Esophagus squamous epithelium (tissue), 4 donors: ENCODE results near the gene ITGAL.

ENCODE experiments used
- POLR2A ChIP-seq, 4 donors: fragments of 450-650 bp; IDR thresholded peaks; one replicate each; pipeline ENCODE4 v1.6.1; 2017; ENCODE audit warnings: antibody characterized with exemption in 4 of 4, mild to moderate bottlenecking in 4 of 4, moderate library complexity in 3 of 4
- TF ChIP-seq, protein P1 (sequence below), 6 experiments: fragments of 450-650 bp in 4 of 6; fragments of 200-600 bp in 2 of 6; sonication (generic) in 2 of 6; IDR thresholded peaks; one replicate each; pipeline ENCODE4 v1.5.1; 2016 to 2019; ENCODE audit warnings: antibody characterized with exemption in 6 of 6, mild to moderate bottlenecking in 4 of 6, moderate library complexity in 4 of 6

DNA sequence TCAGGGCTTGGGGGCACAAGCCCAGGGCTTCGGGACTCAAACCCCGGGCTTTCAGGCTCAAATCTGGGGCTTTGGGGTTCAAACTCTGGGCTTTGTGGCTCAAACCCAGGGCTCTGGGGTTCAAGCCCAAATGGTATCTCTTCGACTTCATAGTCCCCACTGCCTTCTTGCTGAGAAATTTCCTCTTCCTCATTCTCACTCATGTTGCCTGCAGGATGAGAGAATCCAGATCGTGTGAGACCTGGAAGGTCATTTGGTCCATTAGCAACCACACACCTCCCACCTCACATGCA is 53.2 kb downstream of the ITGAL start:
- TF ChIP-seq, protein P1, sequence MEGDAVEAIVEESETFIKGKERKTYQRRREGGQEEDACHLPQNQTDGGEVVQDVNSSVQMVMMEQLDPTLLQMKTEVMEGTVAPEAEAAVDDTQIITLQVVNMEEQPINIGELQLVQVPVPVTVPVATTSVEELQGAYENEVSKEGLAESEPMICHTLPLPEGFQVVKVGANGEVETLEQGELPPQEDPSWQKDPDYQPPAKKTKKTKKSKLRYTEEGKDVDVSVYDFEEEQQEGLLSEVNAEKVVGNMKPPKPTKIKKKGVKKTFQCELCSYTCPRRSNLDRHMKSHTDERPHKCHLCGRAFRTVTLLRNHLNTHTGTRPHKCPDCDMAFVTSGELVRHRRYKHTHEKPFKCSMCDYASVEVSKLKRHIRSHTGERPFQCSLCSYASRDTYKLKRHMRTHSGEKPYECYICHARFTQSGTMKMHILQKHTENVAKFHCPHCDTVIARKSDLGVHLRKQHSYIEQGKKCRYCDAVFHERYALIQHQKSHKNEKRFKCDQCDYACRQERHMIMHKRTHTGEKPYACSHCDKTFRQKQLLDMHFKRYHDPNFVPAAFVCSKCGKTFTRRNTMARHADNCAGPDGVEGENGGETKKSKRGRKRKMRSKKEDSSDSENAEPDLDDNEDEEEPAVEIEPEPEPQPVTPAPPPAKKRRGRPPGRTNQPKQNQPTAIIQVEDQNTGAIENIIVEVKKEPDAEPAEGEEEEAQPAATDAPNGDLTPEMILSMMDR (IDR thresholded peaks at IDR 0.05), result no peak
- no peak for TF ChIP-seq POLR2A (IDR thresholded peaks at IDR 0.05)
